Fibroblast of upper back skin (primary cell): ENCODE data around the gene MSX2.
A peak's percentile ranks its signal among the peaks of the same experiment; 100 is the strongest.

Experiments used
- DNase-seq: peaks from one replicate; pipeline ENCODE4 v3.0.0-alpha.2; 2013

The MSX2 gene

GRCh38 chr5:174724484-174725260 lies at the start of gene MSX2:
Gene MSX2, plus strand, starts transcription at chr5:174724582. Its CDS starts 78 bp downstream, at chr5:174724660.
- DNase-seq = peak; percentile 77

- no peak for DNase-seq
Observed at GRCh38 chr5:174675110-174675509, 49.3 kb upstream of the MSX2 start.

GRCh38 chr5:174675916-174676315 lies 48.5 kb upstream of the MSX2 start:
- no peak for DNase-seq

GRCh38 chr5:174678107-174678506 lies 46.3 kb upstream of the MSX2 start:
- DNase-seq = no peak

GRCh38 chr5:174680901-174681565 lies 43.3 kb upstream of the MSX2 start:
- no peak for DNase-seq

- no peak for DNase-seq
Observed at GRCh38 chr5:174687503-174687902, 36.9 kb upstream of the MSX2 start.

GRCh38 chr5:174688441-174689354 lies 35.7 kb upstream of the MSX2 start:
- no peak for DNase-seq

GRCh38 chr5:174690271-174690670 lies 34.1 kb upstream of the MSX2 start:
- no peak for DNase-seq

GRCh38 chr5:174692381-174692780 lies 32.0 kb upstream of the MSX2 start:
- no peak for DNase-seq

GRCh38 chr5:174692982-174693422 lies 31.4 kb upstream of the MSX2 start:
- no peak for DNase-seq

- no peak for DNase-seq
Observed at GRCh38 chr5:174693697-174694385, 30.5 kb upstream of the MSX2 start.

- DNase-seq = no peak
Observed at GRCh38 chr5:174694611-174695010, 29.8 kb upstream of the MSX2 start.

GRCh38 chr5:174698156-174698555 lies 26.2 kb upstream of the MSX2 start:
- no peak for DNase-seq

- no peak for DNase-seq
Observed at GRCh38 chr5:174699131-174699530, 25.3 kb upstream of the MSX2 start.

GRCh38 chr5:174706997-174707572 lies 17.3 kb upstream of the MSX2 start:
- DNase-seq = no peak

GRCh38 chr5:174707671-174708070 lies 16.7 kb upstream of the MSX2 start:
- no peak for DNase-seq

GRCh38 chr5:174708476-174709207 lies 15.7 kb upstream of the MSX2 start:
- DNase-seq = no peak

GRCh38 chr5:174714751-174715150 lies 9.6 kb upstream of the MSX2 start:
- DNase-seq = no peak

GRCh38 chr5:174715804-174716203 lies 8.6 kb upstream of the MSX2 start:
- no peak for DNase-seq

- DNase-seq = no peak
Observed at GRCh38 chr5:174717826-174718455, 6.4 kb upstream of the MSX2 start.
